BLaER1 (cell line): ENCODE measurements around the gene BUD13.

Experiments
- H3K27ac ChIP-seq: shearing (Covaris generic); formaldehyde crosslinking; 2 replicates; pipeline ENCODE4 v1.8.1; 2022
- H3K27me3 ChIP-seq: shearing (Covaris generic); formaldehyde crosslinking; 2 replicates; pipeline ENCODE4 v1.8.1; 2022
- H3K36me3 ChIP-seq: shearing (Covaris generic); formaldehyde crosslinking; 2 replicates; pipeline ENCODE4 v1.8.1; 2022
- H3K4me1 ChIP-seq: shearing (Covaris generic); formaldehyde crosslinking; 2 replicates; pipeline ENCODE4 v1.8.1; 2022
- H3K4me2 ChIP-seq: shearing (Covaris generic); formaldehyde crosslinking; 2 replicates; pipeline ENCODE4 v1.8.1; 2022
- H3K4me3 ChIP-seq: shearing (Covaris generic); formaldehyde crosslinking; 2 replicates; pipeline ENCODE4 v1.8.1; 2022
- H3K9ac ChIP-seq: shearing (Covaris generic); formaldehyde crosslinking; 2 replicates; pipeline ENCODE4 v1.8.1; 2022
- H3K9me3 ChIP-seq: shearing (Covaris generic); formaldehyde crosslinking; 2 replicates; pipeline ENCODE4 v1.8.1; 2022
- H4K20me1 ChIP-seq: shearing (Covaris generic); formaldehyde crosslinking; 2 replicates; pipeline ENCODE4 v1.8.1; 2022
- Cebpa-rat ChIP-seq: shearing (Covaris generic); IDR thresholded peaks from 2 replicates; pipeline ENCODE4 v1.8.1; 2022

BUD13 gene

GRCh38 chr11:116723511-116723910 lies 49.3 kb downstream of the BUD13 start:
- no peak for TF ChIP-seq Cebpa-rat
- Histone ChIP-seq H3K4me1 (no peaks in the 10 kb centered on the region), H3K36me3 (no peaks in the 10 kb centered on the region), H4K20me1 (no peaks in the 10 kb centered on the region), H3K4me3 (no peak overlapping the region), H3K9ac (no peak overlapping the region), H3K4me2 (no peak overlapping the region), H3K27me3 (no peaks in the 10 kb centered on the region), H3K9me3 (no peaks in the 10 kb centered on the region), H3K27ac (no peak overlapping the region)

- Histone ChIP-seq H3K9me3 (no peaks in the 10 kb centered on the region), H3K4me2 (no peak overlapping the region), H3K4me1 (no peaks in the 10 kb centered on the region), H4K20me1 (no peaks in the 10 kb centered on the region), H3K27ac (no peak overlapping the region), H3K36me3 (no peaks in the 10 kb centered on the region), H3K27me3 (no peaks in the 10 kb centered on the region), H3K9ac (no peak overlapping the region), H3K4me3 (no peak overlapping the region)
- no peak for TF ChIP-seq Cebpa-rat
Measured at GRCh38 chr11:116721988-116722387, 50.8 kb downstream of the BUD13 start.

- Histone ChIP-seq H3K4me2 (no peak overlapping the region), H3K4me3 (no peak overlapping the region), H3K4me1 (no peaks in the 10 kb centered on the region), H3K36me3 (no peaks in the 10 kb centered on the region), H3K27ac (no peak overlapping the region), H4K20me1 (no peaks in the 10 kb centered on the region), H3K27me3 (no peaks in the 10 kb centered on the region), H3K9me3 (no peaks in the 10 kb centered on the region), H3K9ac (no peak overlapping the region)
- no peak for TF ChIP-seq Cebpa-rat
Measured at GRCh38 chr11:116720895-116721294, 51.9 kb downstream of the BUD13 start.

- Histone ChIP-seq H3K9ac (no peak overlapping the region), H3K9me3 (no peaks in the 10 kb centered on the region), H3K4me2 (no peak overlapping the region), H3K4me3 (no peak overlapping the region), H3K27ac (no peak overlapping the region), H3K36me3 (no peaks in the 10 kb centered on the region), H4K20me1 (no peaks in the 10 kb centered on the region), H3K27me3 (no peaks in the 10 kb centered on the region), H3K4me1 (no peaks in the 10 kb centered on the region)
- no peak for TF ChIP-seq Cebpa-rat
Measured at GRCh38 chr11:116718955-116719501, 53.8 kb downstream of the BUD13 start.

- no peaks in the 10 kb centered on the region for H3K9me3 ChIP-seq
- no peak for TF ChIP-seq Cebpa-rat
- H4K20me1 ChIP-seq, result no peaks in the 10 kb centered on the region
- no peak overlapping the region for H3K4me3 ChIP-seq
- H3K27me3 ChIP-seq, result no peaks in the 10 kb centered on the region
- no peak overlapping the region for H3K4me2 ChIP-seq
- H3K27ac ChIP-seq, result no peak overlapping the region
- no peak overlapping the region for H3K9ac ChIP-seq
- no peaks in the 10 kb centered on the region for H3K4me1 ChIP-seq
- H3K36me3 ChIP-seq, result no peaks in the 10 kb centered on the region
Measured at GRCh38 chr11:116716621-116717020, 56.2 kb downstream of the BUD13 start.

GRCh38 chr11:116715383-116715782 lies 57.4 kb downstream of the BUD13 start:
- Histone ChIP-seq H3K36me3 (no peaks in the 10 kb centered on the region), H3K4me3 (no peak overlapping the region), H4K20me1 (no peaks in the 10 kb centered on the region), H3K4me2 (no peak overlapping the region), H3K9ac (no peak overlapping the region), H3K27me3 (no peaks in the 10 kb centered on the region), H3K9me3 (no peaks in the 10 kb centered on the region), H3K27ac (no peak overlapping the region), H3K4me1 (no peaks in the 10 kb centered on the region)
- no peak for TF ChIP-seq Cebpa-rat

GRCh38 chr11:116714902-116715301 lies 57.9 kb downstream of the BUD13 start:
- no peak overlapping the region for H3K4me2 ChIP-seq

GRCh38 chr11:116712428-116712827 lies 60.4 kb downstream of the BUD13 start:
- no peaks in the 10 kb centered on the region for H3K4me1 ChIP-seq
- no peak overlapping the region for H3K4me2 ChIP-seq
- H3K36me3 ChIP-seq, result no peaks in the 10 kb centered on the region
- H3K9me3 ChIP-seq, result no peaks in the 10 kb centered on the region
- no peaks in the 10 kb centered on the region for H3K27me3 ChIP-seq
- H3K4me3 ChIP-seq, result no peak overlapping the region
- no peak overlapping the region for H3K9ac ChIP-seq
- no peak for TF ChIP-seq Cebpa-rat
- H3K27ac ChIP-seq, result no peak overlapping the region
- no peaks in the 10 kb centered on the region for H4K20me1 ChIP-seq

More at GRCh38 chr11:116714902-116715301, 57.9 kb downstream of the BUD13 start:
- Histone ChIP-seq H4K20me1 (no peaks in the 10 kb centered on the region), H3K4me1 (no peaks in the 10 kb centered on the region), H3K27ac (no peak overlapping the region), H3K36me3 (no peaks in the 10 kb centered on the region), H3K27me3 (no peaks in the 10 kb centered on the region), H3K4me3 (no peak overlapping the region), H3K9me3 (no peaks in the 10 kb centered on the region), H3K9ac (no peak overlapping the region)
- TF ChIP-seq Cebpa-rat, result no peak

GRCh38 chr11:116710762-116711161 lies 62.0 kb downstream of the BUD13 start:
- Histone ChIP-seq H3K4me2 (no peak overlapping the region), H3K27me3 (no peaks in the 10 kb centered on the region), H3K27ac (no peak overlapping the region), H3K9ac (no peak overlapping the region), H3K4me1 (no peaks in the 10 kb centered on the region), H3K9me3 (no peaks in the 10 kb centered on the region), H4K20me1 (no peaks in the 10 kb centered on the region), H3K36me3 (no peaks in the 10 kb centered on the region), H3K4me3 (no peak overlapping the region)
- TF ChIP-seq Cebpa-rat, result no peak

GRCh38 chr11:116710001-116710674 lies 62.6 kb downstream of the BUD13 start:
- H3K36me3 ChIP-seq, result no peaks in the 10 kb centered on the region
- no peaks in the 10 kb centered on the region for H3K9me3 ChIP-seq
- no peak overlapping the region for H3K4me3 ChIP-seq
- H3K27ac ChIP-seq, result no peak overlapping the region
- no peak overlapping the region for H3K4me2 ChIP-seq
- no peaks in the 10 kb centered on the region for H3K4me1 ChIP-seq
- no peak for TF ChIP-seq Cebpa-rat
- no peaks in the 10 kb centered on the region for H4K20me1 ChIP-seq
- no peaks in the 10 kb centered on the region for H3K27me3 ChIP-seq
- no peak overlapping the region for H3K9ac ChIP-seq
